GM23338 (cell line): ENCODE data around the gene SETBP1. TPM values are rescaled to one million over a fixed set of nuclear protein-coding genes. Genes with fewer than 3 reads are reported as not detected.

Experiments used
- ATAC-seq: fragments of 200-7000 bp; cut with Tn5 transposase; 3 replicates; pipeline ENCODE4 v1.9.1; 2020
- DNase-seq: peaks from one replicate; pipeline ENCODE4 v3.0.0-alpha.2; 2015; ENCODE audit warnings: low spot score
- H2AFZ ChIP-seq: fragments of 200-600 bp; sonication (generic); 2 replicates; pipeline ENCODE4 v1.8.0; 2016; ENCODE audit warnings: antibody characterized with exemption, mild to moderate bottlenecking, moderate library complexity
- H3F3A ChIP-seq: fragments of 200-600 bp; sonication (generic); replicated peaks from 2 replicates; pipeline ENCODE4 v1.8.0; 2017; ENCODE audit warnings: antibody characterized with exemption, mixed run types, low read depth
- H3K27ac ChIP-seq: fragments of 200-600 bp; sonication (generic); 2 replicates; pipeline ENCODE4 v1.6.1; 2016; ENCODE audit warnings: low read depth
- H3K27me3 ChIP-seq: fragments of 200-600 bp; sonication (generic); 2 replicates; pipeline ENCODE4 v1.8.0; 2016; ENCODE audit warnings: mild to moderate bottlenecking, mixed run types, moderate library complexity; ENCODE audit not compliant: insufficient read depth
- H3K36me3 ChIP-seq: fragments of 200-600 bp; sonication (generic); 2 replicates; pipeline ENCODE4 v1.8.0; 2016; ENCODE audit warnings: mild to moderate bottlenecking; ENCODE audit not compliant: insufficient read depth
- H3K4me1 ChIP-seq: fragments of 200-600 bp; sonication (generic); 2 replicates; pipeline ENCODE4 v1.8.0; 2016; ENCODE audit warnings: mild to moderate bottlenecking, moderate library complexity; ENCODE audit not compliant: insufficient read depth
- H3K4me2 ChIP-seq: fragments of 200-600 bp; sonication (generic); 2 replicates; pipeline ENCODE4 v1.7.1; 2017; ENCODE audit warnings: mixed run types
- H3K4me3 ChIP-seq: fragments of 200-600 bp; sonication (generic); 2 replicates; pipeline ENCODE4 v1.6.1; 2016; ENCODE audit warnings: mixed run types
- H3K79me2 ChIP-seq: fragments of 200-600 bp; sonication (generic); replicated peaks from 2 replicates; pipeline ENCODE4 v1.8.0; 2017; ENCODE audit warnings: mild to moderate bottlenecking; ENCODE audit not compliant: insufficient read depth
- H3K9me2 ChIP-seq: fragments of 200-600 bp; sonication (generic); 2 replicates; pipeline ENCODE4 v1.8.0; 2017; ENCODE audit not compliant: insufficient read depth
- H4K20me1 ChIP-seq: fragments of 200-600 bp; sonication (generic); replicated peaks from 2 replicates; pipeline ENCODE4 v1.8.0; 2017; ENCODE audit warnings: mild to moderate bottlenecking; ENCODE audit not compliant: insufficient read depth
- H3K27ac Mint-ChIP-seq: 2 replicates; pipeline ENCODE4 v1.8.0; 2020; ENCODE audit warnings: inconsistent platforms, mild to moderate bottlenecking, moderate library complexity, mixed read lengths
- H3K27me3 Mint-ChIP-seq: 3 replicates; pipeline ENCODE4 v1.8.0; 2022; ENCODE audit warnings: low read depth, mild to moderate bottlenecking, moderate library complexity, mixed read lengths, inconsistent platforms; ENCODE audit not compliant: insufficient read depth, poor library complexity
- H3K36me3 Mint-ChIP-seq: 3 replicates; pipeline ENCODE4 v1.8.0; 2021; ENCODE audit warnings: low read depth, mild to moderate bottlenecking, inconsistent platforms, moderate library complexity, mixed read lengths
- H3K4me1 Mint-ChIP-seq: 3 replicates; pipeline ENCODE4 v1.8.0; 2020; ENCODE audit warnings: mild to moderate bottlenecking, inconsistent platforms, mixed read lengths
- H3K4me3 Mint-ChIP-seq: 3 replicates; pipeline ENCODE4 v1.8.0; 2021; ENCODE audit warnings: moderate library complexity, mild to moderate bottlenecking, inconsistent platforms, mixed read lengths
- H3K9me3 Mint-ChIP-seq: 3 replicates; pipeline ENCODE4 v1.8.0; 2020; ENCODE audit warnings: moderate library complexity, mild to moderate bottlenecking, inconsistent platforms, mixed read lengths
- CREB1 ChIP-seq: fragments of 250-450 bp; sonication (Bioruptor Pico); IDR thresholded peaks from 2 replicates; pipeline ENCODE4 v1.5.0; 2020; ENCODE audit warnings: low read depth, mild to moderate bottlenecking, moderate library complexity
- EZH2 ChIP-seq: fragments of 200-600 bp; sonication (generic); IDR thresholded peaks from one replicate; pipeline ENCODE4 v1.8.0; 2017; ENCODE audit warnings: antibody characterized with exemption, mild to moderate bottlenecking, low read depth; ENCODE audit not compliant: unreplicated experiment
- EZH2phosphoT487 ChIP-seq: fragments of 200-600 bp; sonication (generic); IDR thresholded peaks from one replicate; pipeline ENCODE4 v1.8.1; 2018; ENCODE audit warnings: antibody characterized with exemption; ENCODE audit not compliant: unreplicated experiment
- JUNB ChIP-seq: IDR thresholded peaks from one replicate; pipeline ENCODE4 v1.6.1; 2016; ENCODE audit warnings: antibody characterized with exemption; ENCODE audit not compliant: unreplicated experiment
- NANOG ChIP-seq: IDR thresholded peaks from 2 replicates; pipeline ENCODE4 v1.6.1; 2016; ENCODE audit warnings: antibody characterized with exemption, borderline replicate concordance
- POLR2AphosphoS5 ChIP-seq: IDR thresholded peaks from 2 replicates; pipeline ENCODE4 v1.6.1; 2016; ENCODE audit warnings: antibody characterized with exemption, low read depth
- ZNF114 ChIP-seq: fragments of 250-450 bp; sonication (Bioruptor Pico); IDR thresholded peaks from 2 replicates; pipeline ENCODE4 v1.5.0; 2020; ENCODE audit warnings: mild to moderate bottlenecking, moderate library complexity
- ZNF331 ChIP-seq: fragments of 250-450 bp; sonication (Bioruptor Pico); IDR thresholded peaks from 2 replicates; pipeline ENCODE4 v1.5.0; 2020; ENCODE audit warnings: low read depth, mild to moderate bottlenecking, moderate library complexity
- polyA plus RNA-seq: library from polyadenylated mRNA; unstranded; fragments of >200 nt; fragmentation: Nextera tagmentation; extraction: Ambion mirVana; gene quantifications from 2 replicates; pipeline ENCODE4 v1.2.1, GENCODE V29; 2016
- total RNA-seq: library from RNA; depleted of rRNA; stranded (reverse); fragments of >200 nt; shearing (Covaris generic); gene quantifications from 2 replicates; pipeline ENCODE4 v1.2.3, GENCODE V29; 2014
- TF ChIP-seq, protein P1 (sequence below): IDR thresholded peaks from 2 replicates; pipeline ENCODE4 v1.6.1; 2016; ENCODE audit warnings: antibody characterized with exemption
- TF ChIP-seq, protein P2 (sequence below), 2 experiments: fragments of 200-600 bp in 1 of 2; sonication (generic) in 1 of 2; conservative IDR thresholded peaks; 2 replicates each; pipeline versions ENCODE4 v1.5.1 to v1.6.1; 2016 to 2017; ENCODE audit warnings: antibody characterized with exemption in 2 of 2, low read depth in 2 of 2, mild to moderate bottlenecking in 2 of 2, moderate library complexity in 1 of 2
- TF ChIP-seq, protein P3 (sequence below): IDR thresholded peaks from one replicate; pipeline ENCODE4 v1.6.1; 2018; ENCODE audit warnings: antibody characterized with exemption; ENCODE audit not compliant: unreplicated experiment

Gene SETBP1
- total and polyA plus RNA-seq, 2 experiments from 2014 or later = 1.6 to 5.5 TPM

DNA sequence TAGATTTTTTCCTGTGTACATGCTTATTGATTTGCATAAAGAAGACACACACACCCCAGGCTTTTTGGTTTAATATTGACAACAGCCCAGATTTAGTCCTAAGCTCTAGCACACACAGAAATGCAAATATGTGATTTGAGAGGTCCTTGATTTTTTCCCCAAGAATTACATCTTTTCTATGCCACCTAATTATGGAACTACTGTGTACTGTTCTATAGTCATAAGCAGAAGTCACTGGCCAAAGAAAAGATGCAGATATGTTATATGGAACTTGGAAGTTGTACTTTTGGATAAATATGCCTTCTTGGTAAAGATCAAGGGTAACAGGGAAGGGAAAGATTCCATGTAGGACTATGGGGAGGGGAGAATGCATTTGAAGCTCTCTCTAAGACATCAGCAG is 105.6 kb downstream of the SETBP1 start:
- no peak overlapping the region for H3K4me2 ChIP-seq
- H3K27ac Mint-ChIP-seq = no peak overlapping the region
- H2AFZ ChIP-seq = no peak overlapping the region
- no peaks in the 10 kb centered on the region for H3K9me3 Mint-ChIP-seq
- no peaks in the 10 kb centered on the region for H3F3A ChIP-seq
- H3K36me3 Mint-ChIP-seq = no peaks in the 10 kb centered on the region
- peaks cover 3% of the 10 kb centered on the region for H3K27me3 Mint-ChIP-seq
- H3K27ac ChIP-seq = no peak overlapping the region
- no peaks in the 10 kb centered on the region for H3K36me3 ChIP-seq
- TF ChIP-seq ZNF331 (CRISPR knock-in tag) (no peak), ZNF114 (CRISPR knock-in tag) (no peak), EZH2 (no peak), EZH2phosphoT487 (no peak), JUNB (no peak), CREB1 (CRISPR knock-in tag) (no peak)
- TF ChIP-seq, protein P1, sequence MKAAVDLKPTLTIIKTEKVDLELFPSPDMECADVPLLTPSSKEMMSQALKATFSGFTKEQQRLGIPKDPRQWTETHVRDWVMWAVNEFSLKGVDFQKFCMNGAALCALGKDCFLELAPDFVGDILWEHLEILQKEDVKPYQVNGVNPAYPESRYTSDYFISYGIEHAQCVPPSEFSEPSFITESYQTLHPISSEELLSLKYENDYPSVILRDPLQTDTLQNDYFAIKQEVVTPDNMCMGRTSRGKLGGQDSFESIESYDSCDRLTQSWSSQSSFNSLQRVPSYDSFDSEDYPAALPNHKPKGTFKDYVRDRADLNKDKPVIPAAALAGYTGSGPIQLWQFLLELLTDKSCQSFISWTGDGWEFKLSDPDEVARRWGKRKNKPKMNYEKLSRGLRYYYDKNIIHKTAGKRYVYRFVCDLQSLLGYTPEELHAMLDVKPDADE = no peak
- TF ChIP-seq, protein P2, sequence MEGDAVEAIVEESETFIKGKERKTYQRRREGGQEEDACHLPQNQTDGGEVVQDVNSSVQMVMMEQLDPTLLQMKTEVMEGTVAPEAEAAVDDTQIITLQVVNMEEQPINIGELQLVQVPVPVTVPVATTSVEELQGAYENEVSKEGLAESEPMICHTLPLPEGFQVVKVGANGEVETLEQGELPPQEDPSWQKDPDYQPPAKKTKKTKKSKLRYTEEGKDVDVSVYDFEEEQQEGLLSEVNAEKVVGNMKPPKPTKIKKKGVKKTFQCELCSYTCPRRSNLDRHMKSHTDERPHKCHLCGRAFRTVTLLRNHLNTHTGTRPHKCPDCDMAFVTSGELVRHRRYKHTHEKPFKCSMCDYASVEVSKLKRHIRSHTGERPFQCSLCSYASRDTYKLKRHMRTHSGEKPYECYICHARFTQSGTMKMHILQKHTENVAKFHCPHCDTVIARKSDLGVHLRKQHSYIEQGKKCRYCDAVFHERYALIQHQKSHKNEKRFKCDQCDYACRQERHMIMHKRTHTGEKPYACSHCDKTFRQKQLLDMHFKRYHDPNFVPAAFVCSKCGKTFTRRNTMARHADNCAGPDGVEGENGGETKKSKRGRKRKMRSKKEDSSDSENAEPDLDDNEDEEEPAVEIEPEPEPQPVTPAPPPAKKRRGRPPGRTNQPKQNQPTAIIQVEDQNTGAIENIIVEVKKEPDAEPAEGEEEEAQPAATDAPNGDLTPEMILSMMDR (conservative IDR thresholded peaks at IDR 0.05; ENCODE audit: low read depth in 2 of 2) = no peak
- H3K9me2 ChIP-seq = no peaks in the 10 kb centered on the region
- H3K4me3 Mint-ChIP-seq = no peak overlapping the region
- peaks cover 4% of the 10 kb centered on the region; the same call in 1 of the 2 replicates for H3K4me1 ChIP-seq
- ATAC-seq (no peak), DNase-seq (no peak)
- H4K20me1 ChIP-seq = no peaks in the 10 kb centered on the region
- H3K4me3 ChIP-seq = no peak overlapping the region
- peaks cover 24% of the 10 kb centered on the region for H3K4me1 Mint-ChIP-seq
- H3K79me2 ChIP-seq = no peaks in the 10 kb centered on the region
- H3K27me3 ChIP-seq = no peaks in the 10 kb centered on the region

DNA sequence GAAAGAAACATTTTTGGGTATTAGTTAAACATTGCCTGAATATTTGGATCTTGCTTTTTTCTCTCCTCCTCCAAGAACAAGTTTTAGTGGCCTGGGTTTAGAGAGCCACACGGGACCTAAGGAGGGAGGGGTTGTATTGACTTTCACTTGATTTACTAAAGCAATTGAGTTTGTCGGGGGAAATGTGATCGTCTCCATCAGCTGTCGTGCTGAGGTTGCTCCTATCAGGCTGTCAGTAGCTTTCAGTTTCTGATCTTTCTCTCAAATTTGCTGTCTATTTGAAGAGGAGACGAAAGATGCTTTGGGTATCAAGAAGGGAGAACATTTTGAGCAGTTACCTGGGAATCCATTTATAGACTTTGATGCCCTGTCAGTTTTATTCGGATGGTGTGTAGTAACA is 106.0 kb downstream of the SETBP1 start:
- no peaks in the 10 kb centered on the region for H4K20me1 ChIP-seq
- no peaks in the 10 kb centered on the region for H3K9me3 Mint-ChIP-seq
- no peak overlapping the region for H3K27ac ChIP-seq
- no peaks in the 10 kb centered on the region for H3K36me3 Mint-ChIP-seq
- no peak for ATAC-seq
- no peaks in the 10 kb centered on the region for H3F3A ChIP-seq
- H3K27ac Mint-ChIP-seq = no peak overlapping the region
- no peak overlapping the region for H3K4me3 ChIP-seq
- no peaks in the 10 kb centered on the region for H3K79me2 ChIP-seq
- peaks cover 3% of the 10 kb centered on the region for H3K27me3 Mint-ChIP-seq
- H2AFZ ChIP-seq = no peak overlapping the region
- H3K4me3 Mint-ChIP-seq = no peak overlapping the region
- no peak for DNase-seq
- H3K27me3 ChIP-seq = no peaks in the 10 kb centered on the region
- peaks cover 4% of the 10 kb centered on the region; the same call in 1 of the 2 replicates for H3K4me1 ChIP-seq
- H3K36me3 ChIP-seq = no peaks in the 10 kb centered on the region
- no peaks in the 10 kb centered on the region for H3K9me2 ChIP-seq
- H3K4me1 Mint-ChIP-seq = peaks cover 21% of the 10 kb centered on the region
- H3K4me2 ChIP-seq = no peak overlapping the region
- TF ChIP-seq, protein P2 (conservative IDR thresholded peaks at IDR 0.05; ENCODE audit: low read depth in 2 of 2) = no peak
- TF ChIP-seq POLR2AphosphoS5 = no peak
- TF ChIP-seq ZNF331 (CRISPR knock-in tag) = no peak
- TF ChIP-seq NANOG = no peak
- no peak for TF ChIP-seq JUNB
- no peak for TF ChIP-seq ZNF114 (CRISPR knock-in tag)
- TF ChIP-seq EZH2 = no peak
- TF ChIP-seq, protein P1 = no peak
- TF ChIP-seq, protein P3, sequence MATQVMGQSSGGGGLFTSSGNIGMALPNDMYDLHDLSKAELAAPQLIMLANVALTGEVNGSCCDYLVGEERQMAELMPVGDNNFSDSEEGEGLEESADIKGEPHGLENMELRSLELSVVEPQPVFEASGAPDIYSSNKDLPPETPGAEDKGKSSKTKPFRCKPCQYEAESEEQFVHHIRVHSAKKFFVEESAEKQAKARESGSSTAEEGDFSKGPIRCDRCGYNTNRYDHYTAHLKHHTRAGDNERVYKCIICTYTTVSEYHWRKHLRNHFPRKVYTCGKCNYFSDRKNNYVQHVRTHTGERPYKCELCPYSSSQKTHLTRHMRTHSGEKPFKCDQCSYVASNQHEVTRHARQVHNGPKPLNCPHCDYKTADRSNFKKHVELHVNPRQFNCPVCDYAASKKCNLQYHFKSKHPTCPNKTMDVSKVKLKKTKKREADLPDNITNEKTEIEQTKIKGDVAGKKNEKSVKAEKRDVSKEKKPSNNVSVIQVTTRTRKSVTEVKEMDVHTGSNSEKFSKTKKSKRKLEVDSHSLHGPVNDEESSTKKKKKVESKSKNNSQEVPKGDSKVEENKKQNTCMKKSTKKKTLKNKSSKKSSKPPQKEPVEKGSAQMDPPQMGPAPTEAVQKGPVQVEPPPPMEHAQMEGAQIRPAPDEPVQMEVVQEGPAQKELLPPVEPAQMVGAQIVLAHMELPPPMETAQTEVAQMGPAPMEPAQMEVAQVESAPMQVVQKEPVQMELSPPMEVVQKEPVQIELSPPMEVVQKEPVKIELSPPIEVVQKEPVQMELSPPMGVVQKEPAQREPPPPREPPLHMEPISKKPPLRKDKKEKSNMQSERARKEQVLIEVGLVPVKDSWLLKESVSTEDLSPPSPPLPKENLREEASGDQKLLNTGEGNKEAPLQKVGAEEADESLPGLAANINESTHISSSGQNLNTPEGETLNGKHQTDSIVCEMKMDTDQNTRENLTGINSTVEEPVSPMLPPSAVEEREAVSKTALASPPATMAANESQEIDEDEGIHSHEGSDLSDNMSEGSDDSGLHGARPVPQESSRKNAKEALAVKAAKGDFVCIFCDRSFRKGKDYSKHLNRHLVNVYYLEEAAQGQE = no peak
